Fibroblast of lung (primary cell): ENCODE results near the gene ATP10A. TPM values are rescaled to one million over a fixed set of nuclear protein-coding genes. Genes with fewer than 3 reads are reported as not detected.
A peak's percentile ranks its signal among the peaks of the same experiment; 100 is the strongest.

Source experiments
- DNase-seq, 2 donors: peaks; one replicate each; pipeline versions ENCODE4 v3.0.0 to v3.0.0-alpha.2; 2010; ENCODE audit warnings: low read depth in 2 of 2
- H2AFZ ChIP-seq: 2 replicates; pipeline ENCODE4 v1.5.1; 2012; ENCODE audit warnings: low read length, control low read depth, inconsistent platforms
- H3K27ac ChIP-seq: 2 replicates; pipeline ENCODE4 v1.5.1; 2011; ENCODE audit warnings: low read length, control low read depth; ENCODE audit not compliant: insufficient read depth
- H3K27me3 ChIP-seq: 2 replicates; pipeline ENCODE4 v1.5.1; 2011; ENCODE audit warnings: mild to moderate bottlenecking, low read length; ENCODE audit not compliant: control insufficient read depth, insufficient read depth
- H3K36me3 ChIP-seq: 2 replicates; pipeline ENCODE4 v1.5.1; 2011; ENCODE audit warnings: low read length; ENCODE audit not compliant: control insufficient read depth, insufficient read depth
- H3K4me1 ChIP-seq: 2 replicates; pipeline ENCODE4 v1.5.1; 2011; ENCODE audit warnings: low read length; ENCODE audit not compliant: control insufficient read depth, insufficient read depth; ENCODE audit errors: extremely low read depth
- H3K4me2 ChIP-seq: 2 replicates; pipeline ENCODE4 v1.5.1; 2011; ENCODE audit warnings: low read length, control low read depth; ENCODE audit not compliant: insufficient read depth; ENCODE audit errors: extremely low read depth
- H3K4me3 ChIP-seq, 4 experiments: fragments of 200-600 bp in 1 of 4; sonication (generic) in 1 of 4; replicated peaks in 1 of 4; 2 replicates each; pipeline ENCODE4 v1.5.1; 2011 to 2016; ENCODE audit warnings: low read length in 4 of 4, low read depth in 3 of 4, mild to moderate bottlenecking in 3 of 4, control low read depth in 2 of 4, inconsistent platforms in 1 of 4, mixed read lengths in 1 of 4; ENCODE audit not compliant: insufficient read depth in 1 of 4; ENCODE audit errors: control extremely low read depth in 1 of 4
- H3K79me2 ChIP-seq: 2 replicates; pipeline ENCODE4 v1.5.1; 2012; ENCODE audit warnings: mild to moderate bottlenecking, low read length, inconsistent platforms; ENCODE audit not compliant: control insufficient read depth, insufficient read depth
- H3K9ac ChIP-seq: 2 replicates; pipeline ENCODE4 v1.5.1; 2011; ENCODE audit warnings: mild to moderate bottlenecking, low read length, control low read depth; ENCODE audit not compliant: insufficient read depth
- H3K9me3 ChIP-seq: 2 replicates; pipeline ENCODE4 v1.5.1; 2012; ENCODE audit warnings: low read depth, low read length; ENCODE audit not compliant: control insufficient read depth, insufficient read depth
- H4K20me1 ChIP-seq: 2 replicates; pipeline ENCODE4 v1.5.1; 2011; ENCODE audit warnings: low read length; ENCODE audit not compliant: control insufficient read depth, insufficient read depth; ENCODE audit errors: extremely low read depth
- EZH2 ChIP-seq: IDR thresholded peaks from 2 replicates; pipeline ENCODE4 v1.5.1; 2012; ENCODE audit warnings: low read length, control low read depth, mild to moderate bottlenecking; ENCODE audit errors: missing control alignments
- polyA plus RNA-seq, 2 donors: library from polyadenylated mRNA; depleted of rRNA in 1 of 2; stranded (reverse) in 1 of 2; unstranded in 1 of 2; fragments of >200 nt; gene quantifications; 2 replicates each; pipeline ENCODE4 v1.2.1, GENCODE V29; 2011 to 2012; ENCODE audit warnings: missing spikeins in 1 of 2
- total RNA-seq: library from RNA; depleted of rRNA; stranded (reverse); fragments of >200 nt; gene quantifications from 2 replicates; pipeline ENCODE4 v1.2.1, GENCODE V29; 2014
- TF ChIP-seq, protein P1 (sequence below), 2 donors: IDR thresholded peaks in 1 of 2; conservative IDR thresholded peaks in 1 of 2; 1 replicate in 1 of 2; 2 replicates in 1 of 2; pipeline ENCODE4 v1.5.1; 2011 to 2012; ENCODE audit warnings: low read length in 2 of 2, control low read depth in 1 of 2, inconsistent platforms in 1 of 2, low read depth in 1 of 2, mild to moderate bottlenecking in 1 of 2

The ATP10A gene
- total and polyA plus RNA-seq, 2 donors (not counting 1 experiment from before 2014, with no cell fraction given): 12.7 to 13.8 TPM

DNA sequence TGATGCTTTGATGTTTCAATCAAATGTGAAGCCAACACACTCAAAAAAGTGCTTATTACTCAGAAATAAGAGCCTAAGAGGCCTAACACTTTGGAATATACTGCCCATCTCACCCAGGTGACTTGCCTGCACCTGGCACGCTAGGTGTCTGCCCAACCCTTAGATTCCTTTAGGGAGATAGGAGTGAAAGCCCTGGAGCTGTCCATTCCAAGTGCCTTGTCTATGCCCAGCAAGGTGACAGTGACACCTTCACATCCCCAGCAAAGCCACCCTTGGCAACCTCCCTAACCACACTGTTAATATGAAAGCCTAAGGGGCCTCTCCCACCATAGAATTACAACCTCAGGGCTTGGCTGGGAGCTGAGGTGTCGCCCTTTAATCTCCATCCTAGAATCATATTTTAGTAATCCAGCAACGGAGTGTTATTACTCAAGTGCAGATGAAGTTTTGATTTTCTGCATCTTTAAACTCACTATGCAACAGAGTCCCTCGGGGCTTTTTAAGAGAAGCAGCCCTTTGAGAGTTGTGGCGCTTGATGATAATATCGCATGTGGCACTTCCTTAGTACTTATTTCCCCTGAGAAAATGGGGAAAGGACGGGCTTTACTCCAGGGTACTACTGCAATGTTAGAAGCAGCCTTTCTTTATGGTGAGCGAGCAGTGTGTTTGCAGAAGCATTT lies 24.8 kb downstream of the ATP10A start:
- peaks cover 10% of the 10 kb centered on the region for H3K79me2 ChIP-seq

DNA sequence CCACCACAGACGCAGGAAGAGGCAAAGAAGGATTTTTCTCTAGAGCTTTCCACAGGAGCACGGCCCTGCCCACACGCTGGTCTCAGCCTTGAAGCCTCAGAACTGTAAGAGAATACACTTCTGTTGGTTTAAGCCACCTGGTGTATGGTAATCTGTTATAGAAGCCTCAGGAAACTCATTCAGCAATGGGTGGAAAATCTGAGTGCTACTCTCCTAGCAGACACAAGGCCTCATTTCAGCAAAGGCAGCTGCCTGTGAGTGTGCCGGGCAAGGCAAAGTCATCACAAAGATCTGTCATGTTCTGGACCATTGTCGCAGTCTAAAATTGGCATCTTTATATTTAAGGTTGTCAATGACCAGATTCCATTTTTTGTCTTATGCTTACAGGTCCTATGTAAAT lies 31.0 kb downstream of the ATP10A start:
- no peaks in the 10 kb centered on the region for H3K27me3 ChIP-seq
- H3K4me2 ChIP-seq: peak overlapping the region; percentile 93
- no peak overlapping the region for H3K4me3 ChIP-seq
- H3K36me3 ChIP-seq: no peaks in the 10 kb centered on the region
- H3K9me3 ChIP-seq: no peaks in the 10 kb centered on the region
- peaks cover 22% of the 10 kb centered on the region for H3K79me2 ChIP-seq
- peaks cover 18% of the 10 kb centered on the region for H3K4me1 ChIP-seq
- H2AFZ ChIP-seq: no peak overlapping the region
- peak in 1 of 2 donors; percentile 75 for DNase-seq
- TF ChIP-seq, protein P1, sequence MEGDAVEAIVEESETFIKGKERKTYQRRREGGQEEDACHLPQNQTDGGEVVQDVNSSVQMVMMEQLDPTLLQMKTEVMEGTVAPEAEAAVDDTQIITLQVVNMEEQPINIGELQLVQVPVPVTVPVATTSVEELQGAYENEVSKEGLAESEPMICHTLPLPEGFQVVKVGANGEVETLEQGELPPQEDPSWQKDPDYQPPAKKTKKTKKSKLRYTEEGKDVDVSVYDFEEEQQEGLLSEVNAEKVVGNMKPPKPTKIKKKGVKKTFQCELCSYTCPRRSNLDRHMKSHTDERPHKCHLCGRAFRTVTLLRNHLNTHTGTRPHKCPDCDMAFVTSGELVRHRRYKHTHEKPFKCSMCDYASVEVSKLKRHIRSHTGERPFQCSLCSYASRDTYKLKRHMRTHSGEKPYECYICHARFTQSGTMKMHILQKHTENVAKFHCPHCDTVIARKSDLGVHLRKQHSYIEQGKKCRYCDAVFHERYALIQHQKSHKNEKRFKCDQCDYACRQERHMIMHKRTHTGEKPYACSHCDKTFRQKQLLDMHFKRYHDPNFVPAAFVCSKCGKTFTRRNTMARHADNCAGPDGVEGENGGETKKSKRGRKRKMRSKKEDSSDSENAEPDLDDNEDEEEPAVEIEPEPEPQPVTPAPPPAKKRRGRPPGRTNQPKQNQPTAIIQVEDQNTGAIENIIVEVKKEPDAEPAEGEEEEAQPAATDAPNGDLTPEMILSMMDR (conservative IDR thresholded peaks at IDR 0.05 in 1 of 2, IDR thresholded peaks at IDR 0.05 in 1 of 2; ENCODE audit: low read depth in 1 of 2, low read length in 2 of 2): no peak
- TF ChIP-seq EZH2: no peak
- H4K20me1 ChIP-seq: no peaks in the 10 kb centered on the region
- H3K27ac ChIP-seq: peak overlapping the region; percentile 95
- no peak overlapping the region for H3K9ac ChIP-seq

More for the DNA sequence above, 24.8 kb downstream of the ATP10A start:
- no peak overlapping the region for H3K4me3 ChIP-seq
- no peak overlapping the region for H3K27ac ChIP-seq
- no peak overlapping the region for H2AFZ ChIP-seq
- H3K9me3 ChIP-seq: no peaks in the 10 kb centered on the region
- H3K9ac ChIP-seq: no peak overlapping the region
- H4K20me1 ChIP-seq: no peaks in the 10 kb centered on the region
- no peaks in the 10 kb centered on the region for H3K4me1 ChIP-seq
- TF ChIP-seq, protein P1 (conservative IDR thresholded peaks at IDR 0.05 in 1 of 2, IDR thresholded peaks at IDR 0.05 in 1 of 2; ENCODE audit: low read depth in 1 of 2, low read length in 2 of 2): no peak
- no peak for TF ChIP-seq EZH2
- H3K36me3 ChIP-seq: no peaks in the 10 kb centered on the region
- DNase-seq: no peak
- H3K27me3 ChIP-seq: no peaks in the 10 kb centered on the region
- no peak overlapping the region for H3K4me2 ChIP-seq

DNA sequence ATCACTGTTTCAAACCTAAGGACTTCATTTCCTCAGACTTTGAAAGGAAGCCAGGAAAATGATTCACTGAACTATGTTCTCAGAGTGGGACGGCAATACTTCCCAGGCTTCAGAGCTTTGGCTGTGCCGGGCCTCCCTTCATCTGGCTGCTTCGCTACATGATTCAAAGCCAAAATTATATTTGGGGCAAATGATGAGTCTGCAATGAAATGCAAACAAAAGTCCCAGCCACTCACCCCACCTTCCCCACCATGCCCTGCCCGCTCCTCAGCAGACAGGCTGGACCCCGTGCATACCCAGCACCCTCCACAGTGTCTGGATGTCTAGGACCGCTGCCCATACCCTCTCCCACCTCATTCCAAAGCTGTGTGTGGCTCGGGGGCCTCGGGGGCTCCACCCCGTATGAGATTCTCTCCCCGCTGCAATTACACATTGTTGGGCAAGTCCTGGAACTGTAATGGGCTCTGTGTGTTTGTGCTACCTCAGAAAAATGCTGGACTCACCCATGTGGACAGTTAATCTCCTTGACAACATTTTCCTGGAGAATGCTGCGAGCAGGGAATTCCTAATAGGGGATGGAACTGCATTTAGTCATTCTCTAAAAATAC lies 32.2 kb downstream of the ATP10A start:
- peak overlapping the region; percentile 95 for H3K27ac ChIP-seq
- peak overlapping the region; percentile 93 for H3K4me2 ChIP-seq
- H3K4me1 ChIP-seq: peaks cover 18% of the 10 kb centered on the region
- TF ChIP-seq EZH2: no peak
- TF ChIP-seq, protein P1 (conservative IDR thresholded peaks at IDR 0.05 in 1 of 2, IDR thresholded peaks at IDR 0.05 in 1 of 2; ENCODE audit: low read depth in 1 of 2, low read length in 2 of 2): no peak
- peak overlapping the region; percentile 59 for H3K9ac ChIP-seq
- peak; percentile 95 to 98 for DNase-seq
- no peaks in the 10 kb centered on the region for H4K20me1 ChIP-seq
- no peaks in the 10 kb centered on the region for H3K36me3 ChIP-seq
- no peak overlapping the region for H2AFZ ChIP-seq
- H3K27me3 ChIP-seq: no peaks in the 10 kb centered on the region
- peaks cover 21% of the 10 kb centered on the region for H3K79me2 ChIP-seq
- no peaks in the 10 kb centered on the region for H3K9me3 ChIP-seq
- peak overlapping the region in 3 of 4 experiments; percentile 22 to 44 (median 32) for H3K4me3 ChIP-seq
